Peyer's patch (tissue), 4 donors: ENCODE results near the gene CHADL.

Source experiments
- POLR2A ChIP-seq, 2 donors: fragments of 450-650 bp; IDR thresholded peaks; one replicate each; pipeline ENCODE4 v1.5.1; 2017; ENCODE audit warnings: antibody characterized with exemption in 2 of 2, mild to moderate bottlenecking in 2 of 2, moderate library complexity in 2 of 2
- TF ChIP-seq, protein P1 (sequence below), 6 experiments: fragments of 450-650 bp in 4 of 6; fragments of 200-600 bp in 2 of 6; sonication (generic) in 1 of 6; IDR thresholded peaks; one replicate each; pipeline ENCODE4 v1.5.1; 2017 to 2019; ENCODE audit warnings: antibody characterized with exemption in 6 of 6, mild to moderate bottlenecking in 3 of 6, moderate library complexity in 1 of 6

DNA sequence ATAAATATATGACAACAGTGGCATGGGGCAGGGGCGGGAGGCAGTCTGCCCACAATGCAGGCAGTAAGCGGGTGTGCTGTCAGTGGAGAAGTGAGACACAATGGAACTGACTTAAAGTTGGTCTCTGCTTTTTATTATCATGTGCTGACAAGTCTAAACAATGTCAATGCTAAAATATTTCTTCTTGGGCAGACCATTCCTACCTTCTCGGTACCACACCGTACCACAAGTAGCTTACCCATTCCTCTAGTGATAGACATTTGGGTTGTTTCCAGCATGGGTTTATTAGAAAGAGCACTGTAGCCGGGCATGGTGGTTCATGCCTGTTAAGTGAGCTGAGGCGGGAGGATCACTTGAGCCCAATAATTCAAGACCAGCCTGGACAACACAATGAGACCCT is 2.6 kb upstream of the CHADL start:
- no peak for TF ChIP-seq POLR2A (IDR thresholded peaks at IDR 0.05)
- TF ChIP-seq, protein P1, sequence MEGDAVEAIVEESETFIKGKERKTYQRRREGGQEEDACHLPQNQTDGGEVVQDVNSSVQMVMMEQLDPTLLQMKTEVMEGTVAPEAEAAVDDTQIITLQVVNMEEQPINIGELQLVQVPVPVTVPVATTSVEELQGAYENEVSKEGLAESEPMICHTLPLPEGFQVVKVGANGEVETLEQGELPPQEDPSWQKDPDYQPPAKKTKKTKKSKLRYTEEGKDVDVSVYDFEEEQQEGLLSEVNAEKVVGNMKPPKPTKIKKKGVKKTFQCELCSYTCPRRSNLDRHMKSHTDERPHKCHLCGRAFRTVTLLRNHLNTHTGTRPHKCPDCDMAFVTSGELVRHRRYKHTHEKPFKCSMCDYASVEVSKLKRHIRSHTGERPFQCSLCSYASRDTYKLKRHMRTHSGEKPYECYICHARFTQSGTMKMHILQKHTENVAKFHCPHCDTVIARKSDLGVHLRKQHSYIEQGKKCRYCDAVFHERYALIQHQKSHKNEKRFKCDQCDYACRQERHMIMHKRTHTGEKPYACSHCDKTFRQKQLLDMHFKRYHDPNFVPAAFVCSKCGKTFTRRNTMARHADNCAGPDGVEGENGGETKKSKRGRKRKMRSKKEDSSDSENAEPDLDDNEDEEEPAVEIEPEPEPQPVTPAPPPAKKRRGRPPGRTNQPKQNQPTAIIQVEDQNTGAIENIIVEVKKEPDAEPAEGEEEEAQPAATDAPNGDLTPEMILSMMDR (IDR thresholded peaks at IDR 0.05) = no peak
